HG03439 (cell line): ENCODE data around the gene CACNA1H.

Experiments used
- ATAC-seq: cut with Tn5 transposase; IDR thresholded peaks from one replicate; pipeline ENCODE4 v1.9.1; 2021; ENCODE audit warnings: mild to moderate bottlenecking, moderate library complexity; ENCODE audit not compliant: unreplicated experiment

CACNA1H gene

GRCh38 chr16:1206326-1206725, 53.4 kb downstream of the CACNA1H start:
- ATAC-seq, result no peak

GRCh38 chr16:1206786-1207185, 53.9 kb downstream of the CACNA1H start:
- ATAC-seq, result no peak

GRCh38 chr16:1208239-1208830, 55.4 kb downstream of the CACNA1H start:
- ATAC-seq, result no peak

- no peak for ATAC-seq
These were observed 56.2 kb downstream of the CACNA1H start for GRCh38 chr16:1209081-1209480.

GRCh38 chr16:1210461-1210860, 57.6 kb downstream of the CACNA1H start:
- no peak for ATAC-seq

GRCh38 chr16:1211451-1212268, 58.8 kb downstream of the CACNA1H start:
- no peak for ATAC-seq

GRCh38 chr16:1212616-1213194, 59.8 kb downstream of the CACNA1H start:
- ATAC-seq, result no peak

GRCh38 chr16:1213231-1213630, 60.3 kb downstream of the CACNA1H start:
- no peak for ATAC-seq

GRCh38 chr16:1213796-1214372, 61.0 kb downstream of the CACNA1H start:
- ATAC-seq, result no peak

- ATAC-seq, result no peak
These were observed 61.8 kb downstream of the CACNA1H start for GRCh38 chr16:1214719-1215118.

- ATAC-seq, result no peak
These were observed 62.8 kb downstream of the CACNA1H start for GRCh38 chr16:1215574-1216295.

GRCh38 chr16:1216296-1216619, 63.4 kb downstream of the CACNA1H start:
- ATAC-seq, result no peak

GRCh38 chr16:1216681-1217400, 63.9 kb downstream of the CACNA1H start:
- ATAC-seq, result no peak

GRCh38 chr16:1217526-1217925, 64.6 kb downstream of the CACNA1H start:
- no peak for ATAC-seq

GRCh38 chr16:1218061-1218929, 65.4 kb downstream of the CACNA1H start:
- no peak for ATAC-seq

GRCh38 chr16:1218930-1219611, 66.2 kb downstream of the CACNA1H start:
- no peak for ATAC-seq

- no peak for ATAC-seq
These were observed 67.3 kb downstream of the CACNA1H start for GRCh38 chr16:1220098-1220728.

- no peak for ATAC-seq
These were observed 68.1 kb downstream of the CACNA1H start for GRCh38 chr16:1220841-1221627.
